ENCODE results near the gene FBXO42.

DNA sequence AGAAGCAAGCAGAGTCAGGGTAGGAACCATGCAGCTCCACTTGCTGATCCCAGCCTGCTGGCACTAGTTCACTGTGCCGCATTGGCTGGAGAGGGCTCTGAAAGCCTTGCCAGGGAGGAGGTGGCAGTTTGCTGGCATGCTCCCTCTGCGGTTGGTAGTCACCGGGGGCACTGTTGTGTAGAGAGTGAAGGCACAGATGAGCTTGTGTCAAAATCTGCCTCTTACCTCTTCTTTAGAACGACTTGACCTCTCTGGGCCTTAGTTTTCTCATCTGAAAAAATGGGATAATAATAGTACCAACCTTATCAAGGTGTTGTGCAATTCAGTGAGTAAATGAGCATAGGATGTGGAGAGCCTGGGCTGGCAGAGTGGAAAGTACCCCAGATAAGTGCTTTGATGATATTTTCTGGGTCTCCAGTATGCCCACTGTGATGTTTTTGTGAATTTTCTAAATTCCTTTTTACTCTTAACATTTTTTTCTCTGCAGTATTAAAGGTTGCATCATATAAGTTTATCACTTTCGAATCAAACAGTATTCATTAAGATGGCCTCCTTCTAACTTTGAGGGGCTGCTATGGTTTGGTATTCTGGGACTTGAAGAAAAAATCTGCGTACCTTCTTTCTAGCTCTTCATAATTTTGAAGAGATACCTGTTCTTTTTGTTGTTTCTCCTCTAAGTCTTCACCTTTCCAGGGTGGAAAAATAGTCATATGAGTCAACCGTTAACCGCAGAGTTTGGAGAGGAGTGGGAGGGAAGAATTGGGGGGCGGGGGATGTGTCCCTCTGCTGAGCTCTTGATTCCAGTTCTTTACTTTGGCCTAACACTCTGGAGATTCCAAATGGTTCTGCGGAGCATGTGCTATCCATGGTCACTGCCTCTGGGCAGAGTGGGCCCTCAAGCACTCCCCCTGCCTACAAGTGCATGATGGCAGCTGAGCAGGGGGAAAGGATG is 41.6 kb upstream of the FBXO42 start:
- no peak for TF ChIP-seq POLR2AphosphoS5 (IDR thresholded peaks at IDR 0.05; ENCODE audit: insufficient read depth, low read depth, low read length)
- TF ChIP-seq, protein P1, sequence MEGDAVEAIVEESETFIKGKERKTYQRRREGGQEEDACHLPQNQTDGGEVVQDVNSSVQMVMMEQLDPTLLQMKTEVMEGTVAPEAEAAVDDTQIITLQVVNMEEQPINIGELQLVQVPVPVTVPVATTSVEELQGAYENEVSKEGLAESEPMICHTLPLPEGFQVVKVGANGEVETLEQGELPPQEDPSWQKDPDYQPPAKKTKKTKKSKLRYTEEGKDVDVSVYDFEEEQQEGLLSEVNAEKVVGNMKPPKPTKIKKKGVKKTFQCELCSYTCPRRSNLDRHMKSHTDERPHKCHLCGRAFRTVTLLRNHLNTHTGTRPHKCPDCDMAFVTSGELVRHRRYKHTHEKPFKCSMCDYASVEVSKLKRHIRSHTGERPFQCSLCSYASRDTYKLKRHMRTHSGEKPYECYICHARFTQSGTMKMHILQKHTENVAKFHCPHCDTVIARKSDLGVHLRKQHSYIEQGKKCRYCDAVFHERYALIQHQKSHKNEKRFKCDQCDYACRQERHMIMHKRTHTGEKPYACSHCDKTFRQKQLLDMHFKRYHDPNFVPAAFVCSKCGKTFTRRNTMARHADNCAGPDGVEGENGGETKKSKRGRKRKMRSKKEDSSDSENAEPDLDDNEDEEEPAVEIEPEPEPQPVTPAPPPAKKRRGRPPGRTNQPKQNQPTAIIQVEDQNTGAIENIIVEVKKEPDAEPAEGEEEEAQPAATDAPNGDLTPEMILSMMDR (IDR thresholded peaks at IDR 0.05; ENCODE audit: extremely low read depth in 1 of 2, insufficient read depth in 1 of 2, low read depth in 1 of 2, low read length in 2 of 2): no peak
- no peak for TF ChIP-seq EZH2 (IDR thresholded peaks at IDR 0.05; ENCODE audit: borderline replicate concordance, low read depth, low read length, severe bottlenecking)
- no peak for TF ChIP-seq GATA2 (IDR thresholded peaks at IDR 0.05; ENCODE audit: insufficient read depth, insufficient read length, low read depth, low read length)

All from endothelial cell of umbilical vein (primary cell).